GM19324 (cell line): Measurements from ENCODE around the gene SPTBN5.

Experiments used
- ATAC-seq: cut with Tn5 transposase; IDR thresholded peaks from one replicate; pipeline ENCODE4 v1.9.1; 2021; ENCODE audit warnings: mild to moderate bottlenecking, moderate library complexity; ENCODE audit not compliant: unreplicated experiment, low FRiP score

SPTBN5 gene

GRCh38 chr15:41926185-41927056 is 32.6 kb upstream of the SPTBN5 start:
- no peak for ATAC-seq

GRCh38 chr15:41925086-41925608 is 31.3 kb upstream of the SPTBN5 start:
- ATAC-seq, result no peak

GRCh38 chr15:41923401-41923997 is 29.6 kb upstream of the SPTBN5 start:
- ATAC-seq, result no peak

GRCh38 chr15:41922353-41922752 is 28.5 kb upstream of the SPTBN5 start:
- ATAC-seq, result no peak

- no peak for ATAC-seq
These were observed 27.8 kb upstream of the SPTBN5 start for GRCh38 chr15:41921639-41922038.

- ATAC-seq, result no peak
These were observed 27.3 kb upstream of the SPTBN5 start for GRCh38 chr15:41921167-41921566.

GRCh38 chr15:41919954-41920538 is 26.2 kb upstream of the SPTBN5 start:
- ATAC-seq, result no peak

GRCh38 chr15:41919201-41919820 is 25.5 kb upstream of the SPTBN5 start:
- ATAC-seq, result no peak

GRCh38 chr15:41918506-41919126 is 24.8 kb upstream of the SPTBN5 start:
- no peak for ATAC-seq

- ATAC-seq, result no peak
These were observed 24.0 kb upstream of the SPTBN5 start for GRCh38 chr15:41917767-41918430.

GRCh38 chr15:41915255-41915994 is 21.6 kb upstream of the SPTBN5 start:
- no peak for ATAC-seq

GRCh38 chr15:41914411-41914810 is 20.6 kb upstream of the SPTBN5 start:
- ATAC-seq, result no peak

- no peak for ATAC-seq
These were observed 19.4 kb upstream of the SPTBN5 start for GRCh38 chr15:41913256-41913655.

- no peak for ATAC-seq
These were observed 18.0 kb upstream of the SPTBN5 start for GRCh38 chr15:41911691-41912345.

GRCh38 chr15:41908736-41909461 is 15.0 kb upstream of the SPTBN5 start:
- ATAC-seq, result no peak

- ATAC-seq, result no peak
These were observed 13.3 kb upstream of the SPTBN5 start for GRCh38 chr15:41907141-41907540.

GRCh38 chr15:41906608-41907007 is 12.8 kb upstream of the SPTBN5 start:
- no peak for ATAC-seq
